Karpas-422 (cell line): ENCODE data around the gene PITRM1. TPM values are rescaled to one million over a fixed set of nuclear protein-coding genes. Genes with fewer than 3 reads are reported as not detected.

Experiments used
- DNase-seq: peaks from one replicate; pipeline ENCODE4 v3.0.0-alpha.2; 2015
- H2AFZ ChIP-seq: fragments of 200-600 bp; sonication (generic); 2 replicates; pipeline ENCODE4 v1.6.1; 2014; ENCODE audit warnings: antibody characterized with exemption, low read length, mixed read lengths
- H3K27ac ChIP-seq: fragments of 200-600 bp; sonication (generic); 2 replicates; pipeline ENCODE4 v1.5.1; 2014; ENCODE audit warnings: mild to moderate bottlenecking, low read length, moderate library complexity
- H3K27me3 ChIP-seq: fragments of 200-600 bp; sonication (generic); 2 replicates; pipeline ENCODE4 v1.6.1; 2014; ENCODE audit warnings: low read length, mixed read lengths
- H3K36me3 ChIP-seq: fragments of 200-600 bp; sonication (generic); 2 replicates; pipeline ENCODE4 v1.6.1; 2014; ENCODE audit warnings: low read length, mixed read lengths; ENCODE audit not compliant: insufficient read depth
- H3K4me1 ChIP-seq: fragments of 200-600 bp; sonication (generic); 2 replicates; pipeline ENCODE4 v1.6.1; 2014; ENCODE audit warnings: mild to moderate bottlenecking, low read length, mixed read lengths
- H3K4me2 ChIP-seq: fragments of 200-600 bp; sonication (generic); 2 replicates; pipeline ENCODE4 v1.6.1; 2014; ENCODE audit warnings: low read length, low read depth, mild to moderate bottlenecking; ENCODE audit not compliant: poor library complexity, severe bottlenecking
- H3K4me3 ChIP-seq: fragments of 200-600 bp; sonication (generic); 2 replicates; pipeline ENCODE4 v1.5.1; 2014; ENCODE audit warnings: mild to moderate bottlenecking, antibody characterized with exemption, low read length, mixed read lengths
- H3K79me2 ChIP-seq: fragments of 200-600 bp; sonication (generic); 2 replicates; pipeline ENCODE4 v1.6.1; 2014; ENCODE audit warnings: mild to moderate bottlenecking, low read length, mixed read lengths
- H3K9ac ChIP-seq: fragments of 200-600 bp; sonication (generic); 2 replicates; pipeline ENCODE4 v1.6.0; 2014; ENCODE audit warnings: low read length
- H3K9me2 ChIP-seq: fragments of 200-600 bp; sonication (generic), shearing (Covaris generic); replicated peaks from 2 replicates; pipeline ENCODE4 v1.6.0; 2014; ENCODE audit warnings: mild to moderate bottlenecking, low read length, moderate library complexity; ENCODE audit not compliant: insufficient read depth
- H3K9me3 ChIP-seq: fragments of 300-700, 200-600 bp; sonication (generic); 2 replicates; pipeline ENCODE4 v1.6.1; 2014; ENCODE audit warnings: low read length, mixed read lengths
- H4K20me1 ChIP-seq: fragments of 200-600 bp; sonication (generic); 2 replicates; pipeline ENCODE4 v1.6.1; 2014; ENCODE audit warnings: mild to moderate bottlenecking, antibody characterized with exemption, low read length, low read depth; ENCODE audit not compliant: insufficient read depth
- total RNA-seq: library from RNA; depleted of rRNA; stranded (reverse); fragments of >200 nt; shearing (Covaris generic); gene quantifications from 2 replicates; pipeline ENCODE4 v1.2.3, GENCODE V29; 2014; ENCODE audit warnings: low replicate concordance; rRNA removed

The PITRM1 gene
- total RNA-seq, 1 experiment from 2014 or later, result 29.5 TPM

GRCh38 chr10:3094609-3095036 lies 78.0 kb downstream of the PITRM1 start:
- peaks cover 84% of the 10 kb centered on the region for H4K20me1 ChIP-seq
- no peak overlapping the region for H3K27ac ChIP-seq
- no peak for DNase-seq
- H3K9me3 ChIP-seq, result no peaks in the 10 kb centered on the region
- peaks cover 93% of the 10 kb centered on the region for H3K79me2 ChIP-seq
- H3K9me2 ChIP-seq, result no peaks in the 10 kb centered on the region
- H3K36me3 ChIP-seq, result peaks cover 70% of the 10 kb centered on the region
- no peak overlapping the region for H3K4me2 ChIP-seq
- no peaks in the 10 kb centered on the region for H3K27me3 ChIP-seq
- no peak overlapping the region for H3K4me3 ChIP-seq
- H3K4me1 ChIP-seq, result no peaks in the 10 kb centered on the region
- H2AFZ ChIP-seq, result no peak overlapping the region
- no peak overlapping the region for H3K9ac ChIP-seq

GRCh38 chr10:3093996-3094395 lies 78.6 kb downstream of the PITRM1 start:
- Histone ChIP-seq H3K9me3 (no peaks in the 10 kb centered on the region), H4K20me1 (peaks cover 82% of the 10 kb centered on the region), H2AFZ (no peak overlapping the region), H3K4me3 (no peak overlapping the region), H3K9ac (no peak overlapping the region), H3K4me1 (no peaks in the 10 kb centered on the region), H3K27me3 (no peaks in the 10 kb centered on the region), H3K79me2 (peaks cover 91% of the 10 kb centered on the region), H3K27ac (no peak overlapping the region), H3K4me2 (no peak overlapping the region), H3K9me2 (no peaks in the 10 kb centered on the region), H3K36me3 (peaks cover 66% of the 10 kb centered on the region)
- DNase-seq, result no peak

GRCh38 chr10:3091921-3092320 lies 80.7 kb downstream of the PITRM1 start:
- Histone ChIP-seq H3K79me2 (peaks cover 92% of the 10 kb centered on the region), H3K9me2 (no peaks in the 10 kb centered on the region), H4K20me1 (peaks cover 81% of the 10 kb centered on the region), H3K27me3 (no peaks in the 10 kb centered on the region), H3K4me1 (no peaks in the 10 kb centered on the region), H3K4me2 (no peak overlapping the region), H3K36me3 (peaks cover 64% of the 10 kb centered on the region), H3K27ac (no peak overlapping the region), H3K9me3 (no peaks in the 10 kb centered on the region), H2AFZ (no peak overlapping the region), H3K9ac (no peak overlapping the region), H3K4me3 (no peak overlapping the region)
- DNase-seq, result no peak

DNA sequence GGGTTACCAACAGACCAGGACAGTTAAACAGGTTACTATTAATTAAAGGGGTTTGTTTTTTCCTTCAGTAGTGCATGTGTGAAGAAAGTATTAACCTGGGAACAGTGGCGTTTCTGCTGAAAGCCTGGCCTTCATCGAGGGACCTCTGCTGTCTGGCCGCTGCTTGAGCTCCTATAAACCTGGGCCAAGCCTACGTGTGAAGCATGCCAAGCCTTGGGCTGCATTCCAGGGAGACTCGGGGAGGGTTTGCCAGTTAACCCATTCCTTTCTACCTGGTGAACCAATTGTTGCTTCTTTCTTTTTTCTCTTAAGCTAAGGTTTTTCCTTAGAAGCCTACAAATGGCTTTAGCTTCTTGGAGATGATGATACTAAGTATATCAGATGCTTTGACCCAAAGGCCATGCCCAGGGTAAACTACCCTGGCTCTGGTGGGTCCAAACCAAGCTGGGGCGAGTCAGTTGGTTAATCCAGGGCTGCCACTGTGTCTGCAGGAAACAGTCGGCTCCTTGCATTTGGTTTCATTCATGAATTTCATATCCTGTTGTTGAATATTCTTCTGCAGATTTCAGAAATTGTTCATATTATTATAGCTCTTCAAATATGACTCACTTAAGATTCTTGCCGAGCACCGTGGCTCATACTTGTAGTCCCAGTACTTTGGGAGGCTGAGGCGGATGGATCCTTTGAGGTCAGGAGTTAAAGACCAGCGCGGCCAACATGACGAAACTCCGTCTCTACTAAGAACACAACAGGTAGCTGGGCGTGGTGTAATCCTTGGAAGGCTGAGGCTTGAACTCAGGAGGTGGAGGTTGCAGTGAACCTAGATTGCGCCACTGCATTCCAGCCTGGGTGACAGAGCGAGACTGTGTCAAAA lies 81.4 kb downstream of the PITRM1 start:
- Histone ChIP-seq H3K79me2 (peaks cover 94% of the 10 kb centered on the region), H3K27me3 (no peaks in the 10 kb centered on the region), H3K4me3 (no peak overlapping the region), H2AFZ (no peak overlapping the region), H3K9me2 (no peaks in the 10 kb centered on the region), H3K27ac (no peak overlapping the region), H3K9me3 (no peaks in the 10 kb centered on the region), H3K9ac (no peak overlapping the region), H3K36me3 (peaks cover 70% of the 10 kb centered on the region), H3K4me2 (no peak overlapping the region), H4K20me1 (peaks cover 85% of the 10 kb centered on the region), H3K4me1 (no peaks in the 10 kb centered on the region)
- DNase-seq, result no peak

DNA sequence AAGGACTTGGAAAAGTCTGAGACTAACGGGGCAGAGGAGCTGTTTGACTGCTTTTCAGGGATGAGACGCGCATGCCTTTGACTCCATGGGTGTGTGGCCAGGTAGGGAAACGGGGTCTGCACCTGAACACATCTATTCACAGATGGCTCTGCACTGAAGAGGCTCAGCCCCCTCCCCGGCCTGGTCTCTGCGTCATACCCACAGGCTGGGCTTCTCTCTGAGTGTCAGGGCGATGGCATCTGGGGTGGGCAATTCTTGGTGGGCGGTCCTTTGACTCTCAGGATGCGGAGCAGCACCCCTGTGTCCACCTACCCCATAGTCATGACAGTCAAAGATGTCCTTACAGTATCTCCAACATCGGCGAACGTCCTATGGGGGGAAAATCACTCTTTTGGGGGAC lies 82.2 kb downstream of the PITRM1 start:
- peaks cover 68% of the 10 kb centered on the region for H3K36me3 ChIP-seq
- H3K9me3 ChIP-seq, result no peaks in the 10 kb centered on the region
- no peak overlapping the region for H3K4me2 ChIP-seq
- H3K79me2 ChIP-seq, result peaks cover 92% of the 10 kb centered on the region
- no peaks in the 10 kb centered on the region for H3K4me1 ChIP-seq
- H3K9ac ChIP-seq, result no peak overlapping the region
- peaks cover 82% of the 10 kb centered on the region for H4K20me1 ChIP-seq
- H2AFZ ChIP-seq, result no peak overlapping the region
- DNase-seq, result no peak
- H3K27ac ChIP-seq, result no peak overlapping the region
- H3K27me3 ChIP-seq, result no peaks in the 10 kb centered on the region
- H3K4me3 ChIP-seq, result no peak overlapping the region
- no peaks in the 10 kb centered on the region for H3K9me2 ChIP-seq

Other genes starting within 250 kb of the PITRM1 start
- 91.3 and 196 TPM in 2 replicates for gene PFKP, start 105.2 kb downstream of the PITRM1 start, total RNA-seq